NCI-H2081 treated with DMSO at 0.1 percent for 48 hours (cell line): Measurements from ENCODE around the gene SH3TC2.

Experiments
- DNase-seq: peaks from one replicate; lab custom pipeline; 2025; lab: John Stamatoyannopoulos, UW

The SH3TC2 gene

GRCh38 chr5:148970228-148970627 is 92.6 kb downstream of the SH3TC2 start:
- DNase-seq: peak; percentile 55

- no peak for DNase-seq
These were observed 93.6 kb downstream of the SH3TC2 start for GRCh38 chr5:148969291-148969690.

GRCh38 chr5:148968311-148968710 is 94.6 kb downstream of the SH3TC2 start:
- no peak for DNase-seq

GRCh38 chr5:148967783-148968182 is 95.1 kb downstream of the SH3TC2 start:
- DNase-seq: no peak

- DNase-seq: no peak
These were observed 95.9 kb downstream of the SH3TC2 start for GRCh38 chr5:148966938-148967337.

- DNase-seq: no peak
These were observed 96.5 kb downstream of the SH3TC2 start for GRCh38 chr5:148966348-148966747.

GRCh38 chr5:148965511-148966265 is 97.2 kb downstream of the SH3TC2 start:
- no peak for DNase-seq

GRCh38 chr5:148963664-148964063 is 99.2 kb downstream of the SH3TC2 start:
- no peak for DNase-seq

- DNase-seq: no peak
These were observed 100.0 kb downstream of the SH3TC2 start for GRCh38 chr5:148962761-148963324.

- DNase-seq: no peak
These were observed 100.7 kb downstream of the SH3TC2 start for GRCh38 chr5:148962200-148962550.

GRCh38 chr5:148961261-148962199 is 101.3 kb downstream of the SH3TC2 start:
- no peak for DNase-seq

- no peak for DNase-seq
These were observed 102.6 kb downstream of the SH3TC2 start for GRCh38 chr5:148960070-148960769.

- DNase-seq: no peak
These were observed 105.2 kb downstream of the SH3TC2 start for GRCh38 chr5:148957591-148958202.

- no peak for DNase-seq
These were observed 106.1 kb downstream of the SH3TC2 start for GRCh38 chr5:148956477-148957385.
